Measurements from ENCODE around the gene STX2. TPM values are rescaled to one million over a fixed set of nuclear protein-coding genes. Genes with fewer than 3 reads are reported as not detected.

Gene STX2
- total and polyA plus RNA-seq, 2 donors (not counting 3 experiments of a cell fraction or from before 2014, with no cell fraction given): 26.2 to 32.6 TPM

GRCh38 chr12:130830246-130830551 is 8.9 kb downstream of the STX2 start:
- ChIA-PET CTCF (no interaction called here), POLR2A (no interaction called here)
- BruUV-seq (replicated peaks): no TSS peak
- Histone ChIP-seq H3K27me3 (ENCODE audit: control insufficient read depth in 2 of 2, insufficient read depth in 2 of 2, low read length in 2 of 2) (no peaks in the 10 kb centered on the region), H3K9me3 (replicated peaks; ENCODE audit: control insufficient read depth, insufficient read depth, low read length) (no peaks in the 10 kb centered on the region), H2AFZ (ENCODE audit: low read depth, low read length) (no peak overlapping the region), H3K9me1 (replicated peaks; ENCODE audit: control insufficient read depth, extremely low read depth, insufficient read depth, low read length) (no peaks in the 10 kb centered on the region), H3K4me3 (replicated peaks in 1 of 3; ENCODE audit: insufficient read depth in 1 of 3, low read depth in 1 of 3, low read length in 3 of 3) (no peak overlapping the region), H3K4me2 (ENCODE audit: insufficient read depth, low read length) (no peak overlapping the region), H3K36me3 (ENCODE audit: control insufficient read depth in 2 of 2, extremely low read depth in 1 of 2, insufficient read depth in 2 of 2, low read length in 2 of 2) (no peaks in the 10 kb centered on the region), H3K4me1 (ENCODE audit: control insufficient read depth, extremely low read depth, insufficient read depth, low read length) (no peaks in the 10 kb centered on the region), H4K20me1 (replicated peaks; ENCODE audit: control insufficient read depth, extremely low read depth, insufficient read depth, low read length) (no peaks in the 10 kb centered on the region), H3K79me2 (ENCODE audit: control insufficient read depth, insufficient read depth, low read length) (peaks cover 57% of the 10 kb centered on the region), H3K27ac (ENCODE audit: insufficient read depth, low read depth, low read length) (no peak overlapping the region), H3K9ac (replicated peaks; ENCODE audit: extremely low read depth, insufficient read depth, low read length) (no peak overlapping the region)
- FAIRE-seq (no peak), DNase-seq (ENCODE audit: low read depth, low spot score) (no peak)
- intact Hi-C loops (cut with micrococcal nuclease) (no loop called here), dilution Hi-C loops (cut with MboI; ENCODE audit: extremely low pct_ligation_motif_present, low sequenced_read_pairs) (no loop called here)
- TF ChIP-seq POLR2A (IDR thresholded peaks at IDR 0.05; ENCODE audit: low read depth, low read length) (no peak), GATA2 (IDR thresholded peaks at IDR 0.05; ENCODE audit: insufficient read depth, insufficient read length, low read depth, low read length) (no peak), POLR2AphosphoS5 (IDR thresholded peaks at IDR 0.05; ENCODE audit: insufficient read depth, low read depth, low read length) (no peak), FOS (IDR thresholded peaks at IDR 0.05; ENCODE audit: borderline replicate concordance, insufficient read depth, low read length) (no peak), EZH2 (IDR thresholded peaks at IDR 0.05; ENCODE audit: borderline replicate concordance, low read depth, low read length, severe bottlenecking) (no peak), MYC (IDR thresholded peaks at IDR 0.05; ENCODE audit: low read depth, low read length) (no peak), JUN (IDR thresholded peaks at IDR 0.05; ENCODE audit: borderline replicate concordance, insufficient read depth, insufficient read length, low read depth) (no peak)
- TF ChIP-seq, protein P1, sequence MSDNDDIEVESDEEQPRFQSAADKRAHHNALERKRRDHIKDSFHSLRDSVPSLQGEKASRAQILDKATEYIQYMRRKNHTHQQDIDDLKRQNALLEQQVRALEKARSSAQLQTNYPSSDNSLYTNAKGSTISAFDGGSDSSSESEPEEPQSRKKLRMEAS (IDR thresholded peaks at IDR 0.05; ENCODE audit: insufficient read depth, insufficient read length): no peak
- TF ChIP-seq, protein P2, sequence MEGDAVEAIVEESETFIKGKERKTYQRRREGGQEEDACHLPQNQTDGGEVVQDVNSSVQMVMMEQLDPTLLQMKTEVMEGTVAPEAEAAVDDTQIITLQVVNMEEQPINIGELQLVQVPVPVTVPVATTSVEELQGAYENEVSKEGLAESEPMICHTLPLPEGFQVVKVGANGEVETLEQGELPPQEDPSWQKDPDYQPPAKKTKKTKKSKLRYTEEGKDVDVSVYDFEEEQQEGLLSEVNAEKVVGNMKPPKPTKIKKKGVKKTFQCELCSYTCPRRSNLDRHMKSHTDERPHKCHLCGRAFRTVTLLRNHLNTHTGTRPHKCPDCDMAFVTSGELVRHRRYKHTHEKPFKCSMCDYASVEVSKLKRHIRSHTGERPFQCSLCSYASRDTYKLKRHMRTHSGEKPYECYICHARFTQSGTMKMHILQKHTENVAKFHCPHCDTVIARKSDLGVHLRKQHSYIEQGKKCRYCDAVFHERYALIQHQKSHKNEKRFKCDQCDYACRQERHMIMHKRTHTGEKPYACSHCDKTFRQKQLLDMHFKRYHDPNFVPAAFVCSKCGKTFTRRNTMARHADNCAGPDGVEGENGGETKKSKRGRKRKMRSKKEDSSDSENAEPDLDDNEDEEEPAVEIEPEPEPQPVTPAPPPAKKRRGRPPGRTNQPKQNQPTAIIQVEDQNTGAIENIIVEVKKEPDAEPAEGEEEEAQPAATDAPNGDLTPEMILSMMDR (IDR thresholded peaks at IDR 0.05; ENCODE audit: extremely low read depth in 1 of 2, insufficient read depth in 1 of 2, low read depth in 1 of 2, low read length in 2 of 2): no peak
